ENCODE results near the gene GDF2.

GRCh38 chr10:47296941-47297340 lies 25.3 kb upstream of the GDF2 start:
- TF ChIP-seq EZH2 (IDR thresholded peaks at IDR 0.05; ENCODE audit: borderline replicate concordance, insufficient read depth, low read length, poor library complexity, severe bottlenecking) (no peak), SMC3 (conservative IDR thresholded peaks at IDR 0.05; ENCODE audit: poor library complexity) (no peak)

Data from neural cell (in vitro differentiated cells).